Ishikawa (cell line): Measurements from ENCODE around the gene ORMDL2.

Experiments
- CEBPB ChIP-seq: IDR thresholded peaks from 2 replicates; pipeline ENCODE4 v1.6.1; 2012
- CREB1 ChIP-seq: IDR thresholded peaks from 2 replicates; pipeline ENCODE4 v1.6.1; 2012; ENCODE audit warnings: low read depth
- EGR1 ChIP-seq: IDR thresholded peaks from 2 replicates; pipeline ENCODE4 v1.6.1; 2012
- EP300 ChIP-seq: IDR thresholded peaks from 2 replicates; pipeline ENCODE4 v1.6.1; 2012; ENCODE audit warnings: borderline replicate concordance
- FOXM1 ChIP-seq: IDR thresholded peaks from 2 replicates; pipeline ENCODE4 v1.6.1; 2012; ENCODE audit warnings: low read depth, borderline replicate concordance
- MAX ChIP-seq: IDR thresholded peaks from 2 replicates; pipeline ENCODE4 v1.6.1; 2012
- NFIC ChIP-seq: IDR thresholded peaks from 2 replicates; pipeline ENCODE4 v1.6.1; 2012
- RAD21 ChIP-seq: IDR thresholded peaks from 2 replicates; pipeline ENCODE4 v1.6.1; 2012; ENCODE audit warnings: low read depth
- REST ChIP-seq: IDR thresholded peaks from 2 replicates; pipeline ENCODE4 v1.6.1; 2012; ENCODE audit warnings: low read depth, mild to moderate bottlenecking
- TAF1 ChIP-seq: IDR thresholded peaks from 2 replicates; pipeline ENCODE4 v1.6.1; 2012; ENCODE audit warnings: low read depth, mild to moderate bottlenecking
- TCF12 ChIP-seq: IDR thresholded peaks from 2 replicates; pipeline ENCODE4 v1.6.1; 2012; ENCODE audit warnings: low read depth
- TEAD4 ChIP-seq: IDR thresholded peaks from 2 replicates; pipeline ENCODE4 v1.6.1; 2012
- USF1 ChIP-seq: IDR thresholded peaks from 2 replicates; pipeline ENCODE4 v1.6.1; 2012
- YY1 ChIP-seq: IDR thresholded peaks from 2 replicates; pipeline ENCODE4 v1.6.1; 2012; ENCODE audit warnings: low read depth
- ZBTB7A ChIP-seq: IDR thresholded peaks from 2 replicates; pipeline ENCODE4 v1.6.1; 2012; ENCODE audit warnings: low read depth

The ORMDL2 gene

GRCh38 chr12:55818886-55819285, 1.0 kb downstream of the ORMDL2 start:
- TF ChIP-seq EP300 (no peak), REST (no peak), YY1 (no peak), USF1 (no peak), EGR1 (no peak), RAD21 (no peak), CEBPB (no peak), TEAD4 (no peak)

GRCh38 chr12:55820679-55821078, 2.8 kb downstream of the ORMDL2 start:
- TF ChIP-seq USF1 (no peak), CREB1 (no peak), TAF1 (no peak), REST (no peak), ZBTB7A (no peak), TEAD4 (no peak), FOXM1 (no peak), EGR1 (no peak), YY1 (no peak), NFIC (no peak), EP300 (no peak), CEBPB (no peak), MAX (no peak), RAD21 (no peak), TCF12 (no peak)

GRCh38 chr12:55822228-55822627, 4.4 kb downstream of the ORMDL2 start:
- no peak for TF ChIP-seq FOXM1
- peak; percentile 80 for TF ChIP-seq TEAD4
- TF ChIP-seq RAD21, result no peak

GRCh38 chr12:55823419-55823818, 5.6 kb downstream of the ORMDL2 start:
- TF ChIP-seq REST (no peak), TEAD4 (no peak), ZBTB7A (no peak), TAF1 (no peak), RAD21 (no peak), TCF12 (no peak), USF1 (no peak), CREB1 (no peak), MAX (no peak)

- TF ChIP-seq CREB1, result no peak
- TF ChIP-seq ZBTB7A, result no peak
- no peak for TF ChIP-seq TAF1
- TF ChIP-seq USF1, result no peak
- no peak for TF ChIP-seq FOXM1
- no peak for TF ChIP-seq TEAD4
- TF ChIP-seq YY1, result no peak
- no peak for TF ChIP-seq NFIC
- no peak for TF ChIP-seq REST
- TF ChIP-seq MAX, result no peak
- no peak for TF ChIP-seq CEBPB
- no peak for TF ChIP-seq RAD21
- no peak for TF ChIP-seq TCF12
- no peak for TF ChIP-seq EP300
- TF ChIP-seq EGR1, result no peak
Observed at GRCh38 chr12:55824726-55825125, 6.9 kb downstream of the ORMDL2 start.
